ENCODE data around the gene CHEK1. TPM values are rescaled to one million over a fixed set of nuclear protein-coding genes. Genes with fewer than 3 reads are reported as not detected.

Gene CHEK1
- total RNA-seq, 1 donor from 2014 or later = 1.6 TPM

DNA sequence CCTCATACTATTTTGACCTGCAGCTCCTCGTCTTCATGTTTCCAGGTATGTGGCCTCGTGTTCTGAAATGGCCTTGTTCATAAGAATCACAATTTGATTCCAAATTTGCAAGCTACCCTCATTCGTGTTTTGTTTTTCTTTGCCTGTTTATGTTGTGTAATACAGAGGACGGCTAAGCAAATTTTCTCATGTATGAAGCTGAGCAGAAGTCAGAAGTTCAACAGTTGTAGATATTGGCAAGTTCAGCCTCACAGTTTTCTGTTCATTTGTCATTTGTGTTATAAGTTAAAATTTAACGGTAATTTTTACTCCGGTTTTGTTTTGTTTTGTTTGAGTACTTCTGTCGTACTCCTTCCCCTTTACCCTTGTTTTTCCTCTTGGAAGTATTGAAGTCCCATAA lies 15.4 kb upstream of the CHEK1 start:
- Histone ChIP-seq H3K27ac (replicated peaks) (no peak overlapping the region), H3K4me3 (no peak overlapping the region), H3K36me3 (peaks cover 100% of the 10 kb centered on the region), H3K9me3 (replicated peaks) (no peaks in the 10 kb centered on the region), H3K4me1 (no peaks in the 10 kb centered on the region), H3K27me3 (ENCODE audit: low read depth) (no peaks in the 10 kb centered on the region)
- intact Hi-C loops (cut with micrococcal nuclease) = no loop called here
- no peak for DNase-seq
- TF ChIP-seq, protein P1, sequence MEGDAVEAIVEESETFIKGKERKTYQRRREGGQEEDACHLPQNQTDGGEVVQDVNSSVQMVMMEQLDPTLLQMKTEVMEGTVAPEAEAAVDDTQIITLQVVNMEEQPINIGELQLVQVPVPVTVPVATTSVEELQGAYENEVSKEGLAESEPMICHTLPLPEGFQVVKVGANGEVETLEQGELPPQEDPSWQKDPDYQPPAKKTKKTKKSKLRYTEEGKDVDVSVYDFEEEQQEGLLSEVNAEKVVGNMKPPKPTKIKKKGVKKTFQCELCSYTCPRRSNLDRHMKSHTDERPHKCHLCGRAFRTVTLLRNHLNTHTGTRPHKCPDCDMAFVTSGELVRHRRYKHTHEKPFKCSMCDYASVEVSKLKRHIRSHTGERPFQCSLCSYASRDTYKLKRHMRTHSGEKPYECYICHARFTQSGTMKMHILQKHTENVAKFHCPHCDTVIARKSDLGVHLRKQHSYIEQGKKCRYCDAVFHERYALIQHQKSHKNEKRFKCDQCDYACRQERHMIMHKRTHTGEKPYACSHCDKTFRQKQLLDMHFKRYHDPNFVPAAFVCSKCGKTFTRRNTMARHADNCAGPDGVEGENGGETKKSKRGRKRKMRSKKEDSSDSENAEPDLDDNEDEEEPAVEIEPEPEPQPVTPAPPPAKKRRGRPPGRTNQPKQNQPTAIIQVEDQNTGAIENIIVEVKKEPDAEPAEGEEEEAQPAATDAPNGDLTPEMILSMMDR (IDR thresholded peaks at IDR 0.05; ENCODE audit: borderline replicate concordance) = no peak

DNA sequence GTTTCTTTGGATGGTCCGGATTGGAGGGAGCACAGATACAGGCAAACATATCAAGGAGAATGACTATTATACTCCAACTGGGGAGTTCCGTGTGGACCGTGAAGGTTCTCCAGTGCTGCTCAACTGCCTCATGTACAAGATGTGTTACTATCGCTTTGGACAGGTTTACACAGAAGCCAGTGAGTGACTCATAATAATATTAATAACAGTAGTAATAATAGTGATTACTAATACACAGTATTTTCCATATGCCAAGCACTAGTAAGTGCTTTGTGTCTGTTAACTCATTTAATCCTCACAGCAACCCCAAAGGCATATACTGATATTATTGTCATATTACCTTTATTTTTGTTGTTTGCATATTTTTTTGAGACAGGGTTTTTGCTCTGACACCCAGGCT lies 6.6 kb upstream of the CHEK1 start:
- TF ChIP-seq, protein P1 (IDR thresholded peaks at IDR 0.05; ENCODE audit: borderline replicate concordance) = no peak
- H3K27me3 ChIP-seq (ENCODE audit: low read depth) = no peaks in the 10 kb centered on the region
- intact Hi-C loops (cut with micrococcal nuclease) = no loop called here
- DNase-seq = no peak
- no peaks in the 10 kb centered on the region for H3K9me3 ChIP-seq (replicated peaks)
- no peaks in the 10 kb centered on the region for H3K4me1 ChIP-seq
- H3K36me3 ChIP-seq = peaks cover 87% of the 10 kb centered on the region
- no peak overlapping the region for H3K27ac ChIP-seq (replicated peaks)
- H3K4me3 ChIP-seq = no peak overlapping the region

GRCh38 chr11:125621995-125622394 lies 3.0 kb upstream of the CHEK1 start:
- Histone ChIP-seq H3K27me3 (ENCODE audit: low read depth) (no peaks in the 10 kb centered on the region), H3K4me3 (no peak overlapping the region), H3K27ac (replicated peaks) (no peak overlapping the region), H3K36me3 (peaks cover 51% of the 10 kb centered on the region), H3K9me3 (replicated peaks) (no peaks in the 10 kb centered on the region), H3K4me1 (peaks cover 24% of the 10 kb centered on the region)
- TF ChIP-seq, protein P1 (IDR thresholded peaks at IDR 0.05; ENCODE audit: borderline replicate concordance) = no peak
- intact Hi-C loops (cut with micrococcal nuclease) = no loop called here
- DNase-seq = no peak

- Histone ChIP-seq H3K36me3 (peaks cover 40% of the 10 kb centered on the region), H3K9me3 (replicated peaks) (no peaks in the 10 kb centered on the region), H3K27me3 (ENCODE audit: low read depth) (no peaks in the 10 kb centered on the region), H3K4me1 (peaks cover 24% of the 10 kb centered on the region), H3K27ac (replicated peaks) (no peak overlapping the region), H3K4me3 (no peak overlapping the region)
- TF ChIP-seq, protein P1 (IDR thresholded peaks at IDR 0.05; ENCODE audit: borderline replicate concordance) = no peak
- no peak for DNase-seq
- intact Hi-C loops (cut with micrococcal nuclease) = no loop called here
Observed at GRCh38 chr11:125623064-125623463, 1.9 kb upstream of the CHEK1 start.

- no peaks in the 10 kb centered on the region for H3K27me3 ChIP-seq (ENCODE audit: low read depth)
- no peaks in the 10 kb centered on the region for H3K9me3 ChIP-seq (replicated peaks)
- peaks cover 19% of the 10 kb centered on the region for H3K36me3 ChIP-seq
- intact Hi-C loops (cut with micrococcal nuclease) = no loop called here
- H3K4me1 ChIP-seq = peaks cover 24% of the 10 kb centered on the region
- H3K4me3 ChIP-seq = peak overlapping the region; percentile 83
- TF ChIP-seq, protein P1 (IDR thresholded peaks at IDR 0.05; ENCODE audit: borderline replicate concordance) = no peak
- no peak for DNase-seq
- peak overlapping the region; percentile 99 for H3K27ac ChIP-seq (replicated peaks)
Observed at GRCh38 chr11:125625225-125625629, 264 bp downstream of the CHEK1 start.

Measured in left ventricle myocardium inferior (tissue), 1 donor.